GM19193 (cell line): ENCODE measurements around the gene CSMD2.

Experiments used
- POLR2A ChIP-seq: IDR thresholded peaks from 4 replicates; pipeline ENCODE4 v1.6.1; 2011; ENCODE audit not compliant: insufficient read depth, insufficient read length; ENCODE audit errors: extremely low read depth

The CSMD2 gene

GRCh38 chr1:33535334-33535733 lies 629.7 kb downstream of the CSMD2 start:
- no peak for TF ChIP-seq POLR2A

GRCh38 chr1:33532936-33533335 lies 632.1 kb downstream of the CSMD2 start:
- TF ChIP-seq POLR2A = no peak

GRCh38 chr1:33532250-33532649 lies 632.8 kb downstream of the CSMD2 start:
- no peak for TF ChIP-seq POLR2A

GRCh38 chr1:33529957-33530356 lies 635.1 kb downstream of the CSMD2 start:
- TF ChIP-seq POLR2A = no peak

- no peak for TF ChIP-seq POLR2A
Observed at GRCh38 chr1:33527934-33528333, 637.1 kb downstream of the CSMD2 start.

GRCh38 chr1:33524586-33524985 lies 640.4 kb downstream of the CSMD2 start:
- TF ChIP-seq POLR2A = no peak

GRCh38 chr1:33519240-33519884 lies 645.7 kb downstream of the CSMD2 start:
- no peak for TF ChIP-seq POLR2A

- no peak for TF ChIP-seq POLR2A
Observed at GRCh38 chr1:33517596-33518250, 647.3 kb downstream of the CSMD2 start.

- no peak for TF ChIP-seq POLR2A
Observed at GRCh38 chr1:33516891-33517567, 648.0 kb downstream of the CSMD2 start.

- TF ChIP-seq POLR2A = no peak
Observed at GRCh38 chr1:33516428-33516827, 648.6 kb downstream of the CSMD2 start.

GRCh38 chr1:33515607-33516006 lies 649.4 kb downstream of the CSMD2 start:
- no peak for TF ChIP-seq POLR2A

- no peak for TF ChIP-seq POLR2A
Observed at GRCh38 chr1:33515112-33515511, 649.9 kb downstream of the CSMD2 start.

- TF ChIP-seq POLR2A = no peak
Observed at GRCh38 chr1:33512226-33513011, 652.6 kb downstream of the CSMD2 start.

- no peak for TF ChIP-seq POLR2A
Observed at GRCh38 chr1:33508151-33508550, 656.9 kb downstream of the CSMD2 start.

GRCh38 chr1:33507661-33508060 lies 657.4 kb downstream of the CSMD2 start:
- no peak for TF ChIP-seq POLR2A
